Measurements from ENCODE around the gene PDE4D.

Gene PDE4D

GRCh38 chr5:59790776-59791475 is 102.6 kb downstream of the PDE4D start (continued):
- TF ChIP-seq, protein P1, sequence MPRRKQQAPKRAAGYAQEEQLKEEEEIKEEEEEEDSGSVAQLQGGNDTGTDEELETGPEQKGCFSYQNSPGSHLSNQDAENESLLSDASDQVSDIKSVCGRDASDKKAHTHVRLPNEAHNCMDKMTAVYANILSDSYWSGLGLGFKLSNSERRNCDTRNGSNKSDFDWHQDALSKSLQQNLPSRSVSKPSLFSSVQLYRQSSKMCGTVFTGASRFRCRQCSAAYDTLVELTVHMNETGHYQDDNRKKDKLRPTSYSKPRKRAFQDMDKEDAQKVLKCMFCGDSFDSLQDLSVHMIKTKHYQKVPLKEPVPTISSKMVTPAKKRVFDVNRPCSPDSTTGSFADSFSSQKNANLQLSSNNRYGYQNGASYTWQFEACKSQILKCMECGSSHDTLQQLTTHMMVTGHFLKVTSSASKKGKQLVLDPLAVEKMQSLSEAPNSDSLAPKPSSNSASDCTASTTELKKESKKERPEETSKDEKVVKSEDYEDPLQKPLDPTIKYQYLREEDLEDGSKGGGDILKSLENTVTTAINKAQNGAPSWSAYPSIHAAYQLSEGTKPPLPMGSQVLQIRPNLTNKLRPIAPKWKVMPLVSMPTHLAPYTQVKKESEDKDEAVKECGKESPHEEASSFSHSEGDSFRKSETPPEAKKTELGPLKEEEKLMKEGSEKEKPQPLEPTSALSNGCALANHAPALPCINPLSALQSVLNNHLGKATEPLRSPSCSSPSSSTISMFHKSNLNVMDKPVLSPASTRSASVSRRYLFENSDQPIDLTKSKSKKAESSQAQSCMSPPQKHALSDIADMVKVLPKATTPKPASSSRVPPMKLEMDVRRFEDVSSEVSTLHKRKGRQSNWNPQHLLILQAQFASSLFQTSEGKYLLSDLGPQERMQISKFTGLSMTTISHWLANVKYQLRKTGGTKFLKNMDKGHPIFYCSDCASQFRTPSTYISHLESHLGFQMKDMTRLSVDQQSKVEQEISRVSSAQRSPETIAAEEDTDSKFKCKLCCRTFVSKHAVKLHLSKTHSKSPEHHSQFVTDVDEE (CRISPR knock-in tag; IDR thresholded peaks at IDR 0.05): no peak

DNA sequence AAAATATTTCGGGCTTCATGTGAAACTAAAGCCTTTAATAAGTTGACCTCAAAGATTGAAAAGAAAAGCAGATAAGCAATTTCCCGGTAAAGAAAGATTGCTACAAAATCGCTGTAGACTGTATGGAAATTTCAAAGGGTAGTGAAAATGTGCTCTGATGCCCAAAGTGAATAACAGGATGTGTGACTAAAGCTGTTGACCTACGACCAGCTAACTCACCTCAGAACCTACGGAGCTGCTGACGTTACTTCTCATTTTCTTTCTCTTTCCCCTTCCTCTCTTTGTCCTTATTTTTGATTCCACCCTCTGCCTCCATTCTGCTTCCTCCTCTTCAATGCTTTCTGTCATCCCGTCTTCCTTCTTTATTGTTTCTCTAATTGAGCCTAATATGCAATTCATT is 103.2 kb downstream of the PDE4D start:
- no peak for ATAC-seq
- TF ChIP-seq ARNTL (CRISPR knock-in tag; IDR thresholded peaks at IDR 0.05; ENCODE audit: borderline replicate concordance, low read depth) (no peak), SNAI2 (CRISPR knock-in tag; IDR thresholded peaks at IDR 0.05) (no peak), GLIS3 (CRISPR knock-in tag; IDR thresholded peaks at IDR 0.05) (no peak), CSDC2 (CRISPR knock-in tag; IDR thresholded peaks at IDR 0.05) (no peak)

- ATAC-seq: no peak
- no peak for TF ChIP-seq ARNTL (CRISPR knock-in tag; IDR thresholded peaks at IDR 0.05; ENCODE audit: borderline replicate concordance, low read depth)
- TF ChIP-seq POU6F1 (CRISPR knock-in tag; IDR thresholded peaks at IDR 0.05; ENCODE audit: borderline replicate concordance, low read depth): no peak
- TF ChIP-seq PATZ1 (CRISPR knock-in tag; IDR thresholded peaks at IDR 0.05; ENCODE audit: borderline replicate concordance): no peak
- TF ChIP-seq TCF4 (CRISPR knock-in tag; IDR thresholded peaks at IDR 0.05; ENCODE audit: borderline replicate concordance): no peak
- TF ChIP-seq PPARA (CRISPR knock-in tag; IDR thresholded peaks at IDR 0.05; ENCODE audit: borderline replicate concordance): no peak
Measured at GRCh38 chr5:59789894-59790293, 103.6 kb downstream of the PDE4D start.

GRCh38 chr5:59789197-59789596 is 104.3 kb downstream of the PDE4D start:
- ATAC-seq: peak; percentile 8
- TF ChIP-seq ISL1 (CRISPR knock-in tag; IDR thresholded peaks at IDR 0.05) (peak; percentile 53), ZFP3 (CRISPR knock-in tag; IDR thresholded peaks at IDR 0.05) (no peak)

- no peak for TF ChIP-seq ESRRG (CRISPR knock-in tag; IDR thresholded peaks at IDR 0.05)
- TF ChIP-seq TCF4 (CRISPR knock-in tag; IDR thresholded peaks at IDR 0.05; ENCODE audit: borderline replicate concordance): peak; percentile 44; the same call in 1 of the 2 replicates
- no peak for TF ChIP-seq ARNTL (CRISPR knock-in tag; IDR thresholded peaks at IDR 0.05; ENCODE audit: borderline replicate concordance, low read depth)
- TF ChIP-seq ISL1 (CRISPR knock-in tag; IDR thresholded peaks at IDR 0.05): peak; percentile 56; the same call in 1 of the 2 replicates
- TF ChIP-seq, protein P1 (CRISPR knock-in tag; IDR thresholded peaks at IDR 0.05): peak; percentile 58; the same call in 1 of the 2 replicates
- TF ChIP-seq TOX (CRISPR knock-in tag; IDR thresholded peaks at IDR 0.05; ENCODE audit: borderline replicate concordance): no peak; the same call in 1 of the 2 replicates
- TF ChIP-seq CSDC2 (CRISPR knock-in tag; IDR thresholded peaks at IDR 0.05): no peak
- ATAC-seq: peak; percentile 93
Measured at GRCh38 chr5:59786334-59786805, 107.2 kb downstream of the PDE4D start.

Measured in SK-N-SH treated with all-trans-retinoic acid at 6 μM for 48 hours (cell line).